Upper lobe of right lung (tissue), 1 donor: Measurements from ENCODE around the gene CCDC88B. TPM values are rescaled to one million over a fixed set of nuclear protein-coding genes. Genes with fewer than 3 reads are reported as not detected.
"Not testable (repeated sequence)": the region's sequence is repeated elsewhere in the genome, so short reads cannot be mapped to it uniquely, and the experiment has no call there.

ENCODE experiments used
- ATAC-seq: fragments of 200-7000 bp; cut with Tn5 transposase; one replicate; pipeline ENCODE4 v1.9.1; 2020; ENCODE audit warnings: mild to moderate bottlenecking, moderate library complexity
- DNase-seq: peaks from one replicate; pipeline ENCODE4 v3.0.0-alpha.2; 2020
- H3K27ac ChIP-seq: fragments of 200-600 bp; one replicate; pipeline ENCODE4 v1.8.0; 2022
- H3K27me3 ChIP-seq: fragments of 200-600 bp; one replicate; pipeline ENCODE4 v1.8.0; 2022; ENCODE audit warnings: mild to moderate bottlenecking
- H3K36me3 ChIP-seq: fragments of 200-600 bp; one replicate; pipeline ENCODE4 v1.8.0; 2022
- H3K4me1 ChIP-seq: fragments of 200-600 bp; one replicate; pipeline ENCODE4 v1.8.0; 2022
- H3K4me3 ChIP-seq: fragments of 200-600 bp; one replicate; pipeline ENCODE4 v1.8.0; 2022; ENCODE audit warnings: mild to moderate bottlenecking
- H3K9me3 ChIP-seq: fragments of 200-600 bp; one replicate; pipeline ENCODE4 v1.8.0; 2022
- intact Hi-C: fragments of 100-400 bp; cut with DNase I; formaldehyde crosslinking; loops from one replicate; pipeline ENCODE4 v1.11.0; 2022
- total RNA-seq: library from RNA; stranded (reverse); fragmentation: NEBNext Ultra II Directional; extraction: Animal tissue kit (Norgen Biotek cat#: 25700); gene quantifications from one replicate; pipeline ENCODE4 v1.2.1, GENCODE V29; 2021
- TF ChIP-seq, protein P1 (sequence below): fragments of 200-600 bp; IDR thresholded peaks from one replicate; pipeline ENCODE4 v1.8.0; 2022; ENCODE audit warnings: antibody characterized with exemption
- donor health status: DM: no; HTN: yes; CAD: no; lungs with severe emphysema.

CCDC88B gene
- total RNA-seq, 1 donor from 2014 or later, result 20.7 TPM

DNA sequence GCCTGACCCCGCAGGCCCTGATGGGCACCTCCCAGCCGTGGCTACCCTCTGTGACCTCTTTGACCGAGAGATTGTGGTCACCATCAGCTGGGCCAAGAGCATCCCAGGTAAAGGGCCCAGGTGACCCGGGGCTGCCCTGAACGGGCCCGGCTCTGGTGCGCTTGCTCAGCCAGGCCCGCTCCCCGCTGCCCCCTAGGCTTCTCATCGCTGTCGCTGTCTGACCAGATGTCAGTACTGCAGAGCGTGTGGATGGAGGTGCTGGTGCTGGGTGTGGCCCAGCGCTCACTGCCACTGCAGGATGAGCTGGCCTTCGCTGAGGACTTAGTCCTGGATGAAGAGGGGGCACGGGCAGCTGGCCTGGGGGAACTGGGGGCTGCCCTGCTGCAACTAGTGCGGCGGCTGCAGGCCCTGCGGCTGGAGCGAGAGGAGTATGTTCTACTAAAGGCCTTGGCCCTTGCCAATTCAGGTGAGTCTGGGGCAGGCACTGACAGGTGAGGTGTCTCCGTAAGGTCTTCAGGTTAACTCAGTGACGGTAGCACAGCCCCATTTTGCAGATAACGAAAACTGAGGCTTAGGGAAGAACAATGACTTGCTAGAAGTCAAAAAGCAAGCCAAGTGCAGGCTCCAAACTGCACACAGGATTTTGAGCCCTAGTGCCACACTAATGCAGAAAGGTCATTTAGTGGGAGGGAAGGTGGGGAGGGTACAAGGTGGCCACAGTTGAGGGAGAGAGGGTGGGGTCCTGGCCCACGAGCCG, 25.0 kb upstream of the CCDC88B start:
- ATAC-seq (no peak), DNase-seq (no peak)
- Histone ChIP-seq H3K9me3 (no peaks in the 10 kb centered on the region), H3K4me3 (no peak overlapping the region), H3K27me3 (no peaks in the 10 kb centered on the region), H3K27ac (no peak overlapping the region), H3K36me3 (peaks cover 24% of the 10 kb centered on the region), H3K4me1 (peaks cover 22% of the 10 kb centered on the region)
- TF ChIP-seq, protein P1, sequence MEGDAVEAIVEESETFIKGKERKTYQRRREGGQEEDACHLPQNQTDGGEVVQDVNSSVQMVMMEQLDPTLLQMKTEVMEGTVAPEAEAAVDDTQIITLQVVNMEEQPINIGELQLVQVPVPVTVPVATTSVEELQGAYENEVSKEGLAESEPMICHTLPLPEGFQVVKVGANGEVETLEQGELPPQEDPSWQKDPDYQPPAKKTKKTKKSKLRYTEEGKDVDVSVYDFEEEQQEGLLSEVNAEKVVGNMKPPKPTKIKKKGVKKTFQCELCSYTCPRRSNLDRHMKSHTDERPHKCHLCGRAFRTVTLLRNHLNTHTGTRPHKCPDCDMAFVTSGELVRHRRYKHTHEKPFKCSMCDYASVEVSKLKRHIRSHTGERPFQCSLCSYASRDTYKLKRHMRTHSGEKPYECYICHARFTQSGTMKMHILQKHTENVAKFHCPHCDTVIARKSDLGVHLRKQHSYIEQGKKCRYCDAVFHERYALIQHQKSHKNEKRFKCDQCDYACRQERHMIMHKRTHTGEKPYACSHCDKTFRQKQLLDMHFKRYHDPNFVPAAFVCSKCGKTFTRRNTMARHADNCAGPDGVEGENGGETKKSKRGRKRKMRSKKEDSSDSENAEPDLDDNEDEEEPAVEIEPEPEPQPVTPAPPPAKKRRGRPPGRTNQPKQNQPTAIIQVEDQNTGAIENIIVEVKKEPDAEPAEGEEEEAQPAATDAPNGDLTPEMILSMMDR, result no peak
- intact Hi-C loops, result no loop called here

DNA sequence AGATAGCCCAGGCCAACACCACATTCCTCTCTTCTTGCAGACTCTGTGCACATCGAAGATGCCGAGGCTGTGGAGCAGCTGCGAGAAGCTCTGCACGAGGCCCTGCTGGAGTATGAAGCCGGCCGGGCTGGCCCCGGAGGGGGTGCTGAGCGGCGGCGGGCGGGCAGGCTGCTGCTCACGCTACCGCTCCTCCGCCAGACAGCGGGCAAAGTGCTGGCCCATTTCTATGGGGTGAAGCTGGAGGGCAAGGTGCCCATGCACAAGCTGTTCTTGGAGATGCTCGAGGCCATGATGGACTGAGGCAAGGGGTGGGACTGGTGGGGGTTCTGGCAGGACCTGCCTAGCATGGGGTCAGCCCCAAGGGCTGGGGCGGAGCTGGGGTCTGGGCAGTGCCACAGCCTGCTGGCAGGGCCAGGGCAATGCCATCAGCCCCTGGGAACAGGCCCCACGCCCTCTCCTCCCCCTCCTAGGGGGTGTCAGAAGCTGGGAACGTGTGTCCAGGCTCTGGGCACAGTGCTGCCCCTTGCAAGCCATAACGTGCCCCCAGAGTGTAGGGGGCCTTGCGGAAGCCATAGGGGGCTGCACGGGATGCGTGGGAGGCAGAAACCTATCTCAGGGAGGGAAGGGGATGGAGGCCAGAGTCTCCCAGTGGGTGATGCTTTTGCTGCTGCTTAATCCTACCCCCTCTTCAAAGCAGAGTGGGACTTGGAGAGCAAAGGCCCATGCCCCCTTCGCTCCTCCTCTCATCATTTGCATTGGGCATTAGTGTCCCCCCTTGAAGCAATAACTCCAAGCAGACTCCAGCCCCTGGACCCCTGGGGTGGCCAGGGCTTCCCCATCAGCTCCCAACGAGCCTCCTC, 24.1 kb upstream of the CCDC88B start:
- H3K27ac ChIP-seq, H3K4me3 ChIP-seq, H3K27me3 ChIP-seq, intact Hi-C loops, DNase-seq, ATAC-seq, H3K9me3 ChIP-seq: not testable (repeated sequence)
- peaks cover 22% of the 10 kb centered on the region for H3K4me1 ChIP-seq
- H3K36me3 ChIP-seq, result peaks cover 24% of the 10 kb centered on the region

DNA sequence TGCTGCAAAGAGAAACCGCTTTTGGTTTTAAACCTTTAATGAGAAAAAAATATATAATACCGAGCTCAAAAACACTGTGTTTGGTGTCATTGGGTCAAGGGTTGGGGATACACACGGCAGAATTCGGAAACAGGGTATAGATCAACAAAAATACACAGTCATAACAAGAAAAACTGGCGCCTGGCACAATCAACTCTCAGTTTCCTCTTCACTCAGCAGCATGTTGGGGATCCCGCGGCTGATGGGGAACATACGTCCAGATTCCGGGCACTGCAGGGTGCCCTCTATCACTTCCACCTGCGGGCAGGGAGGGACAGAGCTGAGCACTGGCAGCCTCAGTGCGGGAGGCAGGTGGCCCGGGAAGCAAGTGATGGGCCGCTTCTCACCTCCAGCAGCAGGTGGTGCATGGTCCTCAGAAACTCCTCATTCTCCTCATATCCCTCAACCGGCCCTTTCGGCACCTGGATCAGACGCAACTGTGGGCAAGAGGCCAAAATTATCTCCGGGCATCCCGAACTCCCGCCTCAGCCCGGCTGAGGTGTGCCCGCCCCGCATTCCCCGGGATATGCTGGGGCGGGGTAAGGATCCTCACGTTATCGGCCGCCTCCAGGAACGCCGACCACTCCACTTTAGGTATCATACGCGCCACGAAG, 23.2 kb upstream of the CCDC88B start:
- intact Hi-C loops, result no loop called here
- no peaks in the 10 kb centered on the region for H3K27me3 ChIP-seq
- DNase-seq (no peak), ATAC-seq (no peak)
- no peaks in the 10 kb centered on the region for H3K9me3 ChIP-seq
- peak overlapping the region; percentile 98 for H3K27ac ChIP-seq
- peaks cover 24% of the 10 kb centered on the region for H3K36me3 ChIP-seq
- peak overlapping the region; percentile 87 for H3K4me3 ChIP-seq
- TF ChIP-seq, protein P1, result peak; percentile 7
- peaks cover 22% of the 10 kb centered on the region for H3K4me1 ChIP-seq

DNA sequence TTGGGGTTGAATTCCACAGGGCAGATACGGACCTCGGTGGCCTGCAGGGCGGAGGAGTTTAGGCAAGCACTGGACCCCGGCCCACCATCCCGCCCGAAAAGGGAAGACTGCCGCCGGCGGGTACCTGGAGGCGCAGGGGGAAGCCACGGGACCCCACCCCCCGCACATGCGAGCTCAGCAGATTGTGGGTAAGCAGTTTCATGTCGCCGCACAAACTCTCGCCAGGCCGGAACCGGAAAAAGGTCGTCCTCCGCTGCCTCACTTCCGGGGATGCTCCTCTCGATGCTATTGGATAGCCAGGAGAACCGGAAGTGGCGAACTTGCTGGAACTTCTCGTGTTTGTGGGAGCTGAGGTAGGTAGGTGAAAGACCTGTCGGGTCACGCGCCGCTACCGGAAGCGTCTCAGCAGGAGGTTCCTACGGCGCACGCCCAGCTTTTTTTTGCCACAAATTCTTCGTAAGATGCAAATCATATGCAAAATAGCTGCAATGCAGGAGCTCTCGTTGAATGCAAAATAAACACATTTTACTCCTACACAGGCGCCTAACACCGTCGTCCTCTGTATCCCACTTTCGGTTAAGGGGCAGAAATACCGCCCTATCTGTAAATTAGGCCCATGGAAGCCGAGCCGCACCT, 22.6 kb upstream of the CCDC88B start, which contains the start of gene TRMT112:
Gene TRMT112, minus strand, starts transcription at position 235 of the 636 bp plus-strand sequence. Its CDS starts 33 bp downstream, at position 202.
- peaks cover 29% of the 10 kb centered on the region for H3K36me3 ChIP-seq

DNA sequence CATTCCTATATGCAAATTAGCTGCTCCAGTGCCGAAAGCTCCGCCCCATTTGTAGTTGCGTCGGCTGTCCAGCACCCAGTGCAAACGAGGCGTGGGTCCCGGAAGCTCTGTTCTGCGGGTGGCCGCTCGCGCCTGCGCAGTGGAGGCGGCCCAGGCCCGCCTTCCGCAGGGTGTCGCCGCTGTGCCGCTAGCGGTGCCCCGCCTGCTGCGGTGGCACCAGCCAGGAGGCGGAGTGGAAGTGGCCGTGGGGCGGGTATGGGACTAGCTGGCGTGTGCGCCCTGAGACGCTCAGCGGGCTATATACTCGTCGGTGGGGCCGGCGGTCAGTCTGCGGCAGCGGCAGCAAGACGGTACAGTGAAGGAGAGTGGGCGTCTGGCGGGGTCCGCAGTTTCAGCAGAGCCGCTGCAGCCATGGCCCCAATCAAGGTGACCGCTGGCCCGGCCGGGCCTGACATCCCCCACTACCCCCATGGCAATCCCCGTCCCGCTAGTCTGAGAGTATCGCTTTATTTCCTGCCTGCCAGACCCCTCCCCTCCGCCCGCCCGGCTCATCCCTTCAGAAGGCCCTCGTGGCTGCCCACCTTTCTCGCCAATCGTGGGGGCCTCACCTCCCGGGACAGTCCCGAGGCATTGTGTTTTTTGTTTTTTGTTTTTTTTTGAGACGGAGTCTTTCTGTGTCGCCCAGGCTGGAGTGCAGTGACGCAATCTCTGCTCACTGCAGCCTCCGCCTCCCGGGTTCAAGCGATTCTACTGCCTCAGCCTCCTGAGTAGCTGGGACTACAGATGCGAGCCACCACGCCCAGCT, 21.8 kb upstream of the CCDC88B start, which contains the start of gene PRDX5:
Gene PRDX5, plus strand, starts transcription at position 161 of the 805 bp plus-strand sequence. Its CDS starts 95 bp downstream, at position 256.
- intact Hi-C loops, result no loop called here
- no peaks in the 10 kb centered on the region for H3K9me3 ChIP-seq
- H3K27ac ChIP-seq, result peak within 1 kb of the TSS; percentile 98
- peak within 1 kb of the TSS; percentile 87 for H3K4me3 ChIP-seq
- peak; percentile 87 for ATAC-seq
- TF ChIP-seq, protein P1, result peak; percentile 31
- H3K4me1 ChIP-seq, result peaks cover 21% of the 10 kb centered on the region
- H3K27me3 ChIP-seq, result no peaks in the 10 kb centered on the region
- peaks cover 31% of the 10 kb centered on the region for H3K36me3 ChIP-seq
- peak; percentile 98 for DNase-seq

More for the DNA sequence above, 22.6 kb upstream of the CCDC88B start, which contains the start of gene TRMT112:
- intact Hi-C loops, result no loop called here
- Histone ChIP-seq H3K4me3 (peak within 1 kb of the TSS; percentile 87), H3K27me3 (no peaks in the 10 kb centered on the region), H3K27ac (peak within 1 kb of the TSS; percentile 98), H3K9me3 (no peaks in the 10 kb centered on the region), H3K4me1 (peaks cover 22% of the 10 kb centered on the region)
- TF ChIP-seq, protein P1, result no peak
- DNase-seq (peak; percentile 97), ATAC-seq (peak; percentile 80)
